ENCODE measurements around the gene TRIM45.

Gene TRIM45

GRCh38 chr1:117098287-117098890 lies 23.2 kb downstream of the TRIM45 start:
- no peak for DNase-seq (ENCODE audit: low read depth, low spot score)

GRCh38 chr1:117097443-117097842 lies 24.1 kb downstream of the TRIM45 start:
- DNase-seq (ENCODE audit: low read depth, low spot score) = no peak

GRCh38 chr1:117096951-117097408 lies 24.6 kb downstream of the TRIM45 start:
- no peak for DNase-seq (ENCODE audit: low read depth, low spot score)

GRCh38 chr1:117094841-117095604 lies 26.5 kb downstream of the TRIM45 start:
- no peak for DNase-seq (ENCODE audit: low read depth, low spot score)

- no peak for DNase-seq (ENCODE audit: low read depth, low spot score)
Observed at GRCh38 chr1:117093870-117094621, 27.5 kb downstream of the TRIM45 start.

DNA sequence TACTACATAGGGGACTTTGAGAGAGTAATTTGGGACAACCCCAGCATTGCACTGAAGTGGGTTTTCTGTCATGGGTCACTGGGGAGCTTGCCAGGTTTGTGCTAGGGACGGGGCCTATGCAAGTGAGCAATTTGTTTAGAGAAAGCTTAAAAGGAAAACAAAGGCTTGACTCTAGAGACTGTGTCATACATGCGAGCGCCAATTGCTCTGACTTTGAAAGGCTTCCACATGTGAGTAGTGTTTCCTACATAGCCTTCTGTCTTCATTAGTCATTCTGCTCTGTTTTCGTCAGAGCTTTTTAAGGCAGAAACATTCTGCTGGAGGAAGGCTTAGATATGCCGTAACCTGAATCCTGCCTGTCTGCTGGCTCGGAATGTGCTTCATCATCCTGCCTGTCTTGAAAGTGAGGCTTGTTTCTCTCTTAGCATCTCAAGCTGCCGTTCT lies 28.4 kb downstream of the TRIM45 start:
- peak; percentile 72 for DNase-seq (ENCODE audit: low read depth, low spot score)

DNA sequence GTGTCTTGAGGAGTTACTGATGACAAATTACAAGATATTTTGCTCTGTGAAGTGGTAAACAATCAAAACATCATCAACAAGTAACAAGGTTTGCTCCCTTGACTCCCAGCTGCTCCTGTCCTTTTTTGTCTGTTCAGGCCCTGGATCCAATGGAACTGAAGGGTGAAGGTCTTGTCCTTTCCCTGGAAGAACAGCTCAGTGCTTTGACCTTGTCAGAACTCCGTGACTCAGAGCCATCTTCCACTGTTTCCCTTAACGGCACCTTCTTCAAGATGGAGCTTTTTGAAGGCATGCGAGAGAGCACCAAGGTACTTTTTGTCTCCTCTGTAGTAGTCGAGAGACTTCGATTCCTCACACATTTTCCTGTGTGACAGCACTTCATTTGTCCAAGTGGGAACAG lies 29.0 kb downstream of the TRIM45 start:
- no peak for DNase-seq (ENCODE audit: low read depth, low spot score)

- no peak for DNase-seq (ENCODE audit: low read depth, low spot score)
Observed at GRCh38 chr1:117089996-117090395, 31.6 kb downstream of the TRIM45 start.

DNA sequence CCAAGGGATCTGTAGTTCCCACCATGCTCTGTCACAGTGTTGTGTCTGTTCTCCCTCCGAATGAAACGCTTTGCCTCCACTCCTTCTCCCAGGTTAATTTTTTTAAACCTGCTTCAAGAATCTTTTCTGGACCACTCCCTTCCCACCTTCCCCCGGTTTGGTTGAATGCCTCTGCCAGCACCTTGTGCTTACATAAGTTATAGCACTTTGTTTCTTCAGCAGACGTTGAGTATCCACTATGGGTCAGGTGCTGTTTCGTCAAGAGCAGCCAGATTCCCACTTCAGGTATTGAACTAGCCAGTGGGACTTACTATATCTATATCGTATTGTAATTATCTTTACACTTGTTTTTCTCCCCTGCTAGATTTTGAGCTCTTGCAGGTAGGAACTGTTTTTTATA lies 33.9 kb downstream of the TRIM45 start:
- no peak for DNase-seq (ENCODE audit: low read depth, low spot score)

GRCh38 chr1:117084231-117084630 lies 37.3 kb downstream of the TRIM45 start:
- no peak for DNase-seq (ENCODE audit: low read depth, low spot score)

- DNase-seq (ENCODE audit: low read depth, low spot score) = no peak
Observed at GRCh38 chr1:117079737-117080136, 41.8 kb downstream of the TRIM45 start.

GRCh38 chr1:117077267-117077666 lies 44.3 kb downstream of the TRIM45 start:
- no peak for DNase-seq (ENCODE audit: low read depth, low spot score)

DNA sequence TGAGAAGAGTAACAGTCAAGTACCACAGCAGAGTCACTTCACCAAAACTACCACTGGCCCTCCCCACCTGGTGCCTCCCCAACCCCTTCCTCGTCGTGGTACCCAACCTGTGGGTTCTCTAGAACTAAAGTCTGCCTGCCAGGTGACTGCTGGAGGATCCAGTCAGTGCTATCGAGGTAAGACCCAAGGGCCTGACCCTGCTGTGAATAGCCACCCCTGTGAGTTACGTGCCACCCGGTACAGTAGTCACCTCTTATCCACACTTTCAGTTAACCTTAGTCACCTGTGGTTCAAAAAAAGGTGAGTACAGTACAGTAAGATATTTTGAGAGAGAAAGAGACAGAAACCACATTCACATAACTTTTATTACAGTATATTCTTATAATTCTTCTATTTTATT lies 44.9 kb downstream of the TRIM45 start:
- no peak for DNase-seq (ENCODE audit: low read depth, low spot score)

DNA sequence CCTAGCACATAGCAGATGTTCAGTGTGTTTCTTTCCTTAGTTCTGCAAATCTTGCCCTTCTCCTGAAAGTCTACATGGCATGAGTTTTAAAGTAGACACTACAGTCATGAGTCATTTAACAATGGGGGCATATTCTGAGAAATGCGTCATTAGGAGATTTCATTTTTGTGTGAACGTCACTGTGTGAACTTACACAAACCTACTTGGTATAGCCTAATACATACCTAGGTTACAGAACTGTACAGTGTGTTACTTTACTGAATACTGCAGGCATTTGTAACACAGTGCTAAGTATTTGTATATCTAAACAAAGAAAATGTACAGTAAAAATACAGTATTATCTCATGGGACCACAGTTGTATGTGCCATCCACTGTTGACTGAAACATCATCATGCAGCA lies 51.4 kb downstream of the TRIM45 start:
- no peak for DNase-seq (ENCODE audit: low read depth, low spot score)

DNA sequence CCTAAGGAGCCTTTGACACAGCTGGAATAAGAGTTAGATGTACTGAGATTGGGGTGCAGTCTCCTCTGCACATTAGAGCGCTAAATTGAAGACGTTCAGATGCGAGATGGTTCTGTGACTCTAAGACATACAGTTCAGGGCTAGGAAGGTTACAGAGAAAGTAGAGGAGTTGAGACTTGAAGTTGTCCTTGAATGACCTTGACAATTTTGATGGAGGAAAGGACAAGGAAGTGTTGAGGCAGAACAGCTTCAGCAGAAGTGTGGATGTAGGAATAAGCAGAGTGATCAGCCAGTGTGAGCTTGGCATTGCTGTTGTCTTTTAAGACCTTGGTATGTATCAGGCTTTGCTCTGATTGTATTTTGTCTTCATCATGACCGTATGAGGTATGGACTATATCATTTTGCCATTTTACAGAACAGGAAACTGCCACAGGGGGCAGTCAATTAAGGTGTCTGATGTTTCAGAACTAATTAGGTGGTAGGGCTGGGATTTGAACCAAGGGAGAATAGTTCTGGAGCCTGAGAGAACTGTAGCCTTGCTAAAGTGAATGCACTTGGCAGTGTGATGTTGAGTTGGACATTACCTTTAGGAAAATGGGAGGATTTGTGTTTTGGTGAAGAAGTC lies 52.2 kb downstream of the TRIM45 start:
- no peak for DNase-seq (ENCODE audit: low read depth, low spot score)

- no peak for DNase-seq (ENCODE audit: low read depth, low spot score)
Observed at GRCh38 chr1:117068580-117068979, 53.0 kb downstream of the TRIM45 start.

GRCh38 chr1:117067533-117068370 lies 53.8 kb downstream of the TRIM45 start:
- DNase-seq (ENCODE audit: low read depth, low spot score) = peak; percentile 28

DNA sequence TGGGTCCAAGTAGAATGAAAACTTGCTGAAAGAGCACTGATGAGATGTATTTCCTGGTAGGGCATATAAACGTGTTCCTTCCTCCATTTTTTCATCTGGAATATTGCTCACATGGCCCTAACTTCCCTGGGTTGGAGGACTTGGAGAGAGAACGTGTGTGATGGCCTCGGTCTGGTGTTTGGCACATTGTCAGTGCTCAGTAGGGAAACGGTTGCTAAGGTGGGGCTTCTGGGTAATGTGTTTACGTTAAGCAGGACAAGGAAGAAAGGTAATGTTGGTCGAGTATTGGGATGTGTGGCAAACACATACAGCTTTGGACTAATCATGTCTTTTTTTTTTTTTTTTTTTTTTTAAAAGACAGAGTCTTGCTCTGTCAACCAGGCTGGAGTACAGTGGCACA lies 55.2 kb downstream of the TRIM45 start:
- DNase-seq (ENCODE audit: low read depth, low spot score) = no peak

DNA sequence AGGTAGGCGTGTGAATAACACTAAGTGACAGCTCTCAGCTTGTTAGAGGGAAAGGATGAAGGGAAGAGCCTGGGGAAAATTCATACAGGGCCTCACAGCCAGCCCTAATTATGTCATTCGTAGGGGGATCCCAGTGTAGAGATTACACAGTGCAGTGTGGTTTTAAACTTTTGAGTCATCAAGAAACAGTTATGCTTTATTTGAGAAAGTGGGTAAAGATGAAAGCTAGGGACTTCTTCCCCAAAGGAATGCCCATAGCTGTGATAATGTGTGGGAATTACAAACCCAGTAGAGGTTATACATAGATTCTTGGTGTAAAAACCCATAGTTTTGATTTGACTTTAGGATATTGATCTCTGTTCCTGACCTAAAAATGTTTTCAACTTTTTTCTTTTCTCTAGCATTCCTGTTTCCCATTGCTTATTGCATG lies 59.5 kb downstream of the TRIM45 start:
- no peak for DNase-seq (ENCODE audit: low read depth, low spot score)
